ENCODE measurements around the gene BCAN. TPM values are rescaled to one million over a fixed set of nuclear protein-coding genes. Genes with fewer than 3 reads are reported as not detected.
A peak's percentile ranks its signal among the peaks of the same experiment; 100 is the strongest.

BCAN gene
- total and polyA plus RNA-seq, 3 donors from 2014 or later = 3.3 to 9.7 (median 8.8) TPM

DNA sequence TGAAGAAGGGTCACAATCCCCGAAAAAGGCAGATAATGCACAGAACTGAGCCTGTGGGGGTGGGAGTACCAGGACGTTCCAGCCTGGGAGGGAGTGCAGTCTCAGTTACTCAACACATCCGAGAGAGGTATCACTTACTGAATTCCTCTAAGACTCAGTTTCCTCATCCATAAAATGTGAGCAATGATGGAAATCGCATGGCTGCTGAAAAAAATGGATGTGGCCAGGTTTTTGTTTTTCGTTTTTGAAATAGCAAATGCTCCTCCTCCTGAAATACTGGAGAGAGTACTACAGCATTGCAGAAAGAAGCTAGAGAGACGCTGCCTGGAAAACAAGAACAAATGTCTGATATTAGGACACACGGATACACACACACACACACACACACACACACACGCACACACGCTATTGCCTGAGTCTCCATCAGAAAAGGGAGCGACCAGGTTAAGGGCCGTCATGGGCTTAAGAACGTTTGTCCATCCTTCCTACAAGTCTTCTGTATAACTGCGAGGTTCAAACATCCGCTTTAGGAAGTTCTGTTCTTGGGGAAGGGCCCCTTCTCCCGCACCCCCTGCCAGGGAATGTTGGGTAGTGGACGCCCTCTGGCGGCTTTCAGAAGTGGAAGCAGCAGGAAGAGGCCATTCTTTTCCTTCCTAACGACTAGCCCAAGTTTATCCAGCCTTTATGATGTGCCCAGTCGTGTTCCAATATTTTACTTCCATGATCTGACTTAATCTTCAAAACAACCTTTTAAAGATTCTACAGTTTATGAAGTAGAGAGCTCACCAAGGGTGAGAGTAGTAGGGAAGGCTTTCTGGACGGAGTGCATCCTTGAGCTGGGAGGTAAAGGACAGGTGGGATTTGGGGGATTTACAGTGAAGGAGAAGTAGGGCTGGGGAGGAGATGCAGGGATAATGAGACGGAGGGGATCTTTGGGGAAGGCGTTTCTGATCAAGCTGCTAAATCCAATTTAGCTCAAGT, 36.0 kb downstream of the BCAN start:
- Histone ChIP-seq H3K4me3 (peak overlapping the region; percentile 43 to 71), H3K9me3 (no peaks in the 10 kb centered on the region), H3K27me3 (no peaks in the 10 kb centered on the region), H3K27ac (peak overlapping the region in 1 of 2 donors; percentile 4), H3K36me3 (ENCODE audit: low read depth, missing control alignments) (no peaks in the 10 kb centered on the region), H3K4me1 (peaks cover 21% of the 10 kb centered on the region)
- peak; percentile 79 for DNase-seq
- intact Hi-C loops (cut with DNase I; ENCODE audit: low total_unique reads) = no loop called here
- 3 to 5% methylated on average over 22 of the region's 22 CpGs for WGBS, 2 donors
- TF ChIP-seq POLR2A (IDR thresholded peaks at IDR 0.05) = no peak
- TF ChIP-seq, protein P1, sequence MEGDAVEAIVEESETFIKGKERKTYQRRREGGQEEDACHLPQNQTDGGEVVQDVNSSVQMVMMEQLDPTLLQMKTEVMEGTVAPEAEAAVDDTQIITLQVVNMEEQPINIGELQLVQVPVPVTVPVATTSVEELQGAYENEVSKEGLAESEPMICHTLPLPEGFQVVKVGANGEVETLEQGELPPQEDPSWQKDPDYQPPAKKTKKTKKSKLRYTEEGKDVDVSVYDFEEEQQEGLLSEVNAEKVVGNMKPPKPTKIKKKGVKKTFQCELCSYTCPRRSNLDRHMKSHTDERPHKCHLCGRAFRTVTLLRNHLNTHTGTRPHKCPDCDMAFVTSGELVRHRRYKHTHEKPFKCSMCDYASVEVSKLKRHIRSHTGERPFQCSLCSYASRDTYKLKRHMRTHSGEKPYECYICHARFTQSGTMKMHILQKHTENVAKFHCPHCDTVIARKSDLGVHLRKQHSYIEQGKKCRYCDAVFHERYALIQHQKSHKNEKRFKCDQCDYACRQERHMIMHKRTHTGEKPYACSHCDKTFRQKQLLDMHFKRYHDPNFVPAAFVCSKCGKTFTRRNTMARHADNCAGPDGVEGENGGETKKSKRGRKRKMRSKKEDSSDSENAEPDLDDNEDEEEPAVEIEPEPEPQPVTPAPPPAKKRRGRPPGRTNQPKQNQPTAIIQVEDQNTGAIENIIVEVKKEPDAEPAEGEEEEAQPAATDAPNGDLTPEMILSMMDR (IDR thresholded peaks at IDR 0.05) = peak; percentile 77 to 94 (median 91)

DNA sequence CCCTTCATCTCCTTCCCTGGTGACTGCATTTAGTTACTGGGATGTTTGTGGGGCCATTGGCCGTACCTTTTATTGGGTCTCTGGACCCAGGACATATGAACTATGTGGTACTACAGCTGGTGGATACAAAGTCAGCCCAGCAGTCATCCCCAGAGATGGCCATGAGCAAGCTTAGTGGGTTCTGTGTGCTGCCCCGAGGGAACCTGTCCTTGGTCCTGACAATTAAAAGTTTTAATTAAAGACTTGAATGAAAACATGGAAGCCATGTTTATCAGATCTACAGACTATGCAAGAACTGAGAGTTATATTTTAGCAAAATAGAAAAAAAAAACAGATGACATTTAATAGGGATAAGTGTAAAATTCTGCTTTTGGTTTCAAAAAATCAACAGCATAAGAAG, 38.1 kb downstream of the BCAN start:
- no peak overlapping the region for H3K4me3 ChIP-seq
- WGBS, 2 donors = 54 to 73% methylated on average over 2 of the region's 2 CpGs
- no peak for TF ChIP-seq POLR2A (IDR thresholded peaks at IDR 0.05)
- TF ChIP-seq, protein P1 (IDR thresholded peaks at IDR 0.05) = no peak
- H3K27ac ChIP-seq = no peak overlapping the region
- no peaks in the 10 kb centered on the region for H3K27me3 ChIP-seq
- H3K9me3 ChIP-seq = no peaks in the 10 kb centered on the region
- H3K4me1 ChIP-seq = peaks cover 21% of the 10 kb centered on the region
- intact Hi-C loops (cut with DNase I; ENCODE audit: low total_unique reads) = no loop called here
- no peak for DNase-seq
- no peaks in the 10 kb centered on the region for H3K36me3 ChIP-seq (ENCODE audit: low read depth, missing control alignments)

DNA sequence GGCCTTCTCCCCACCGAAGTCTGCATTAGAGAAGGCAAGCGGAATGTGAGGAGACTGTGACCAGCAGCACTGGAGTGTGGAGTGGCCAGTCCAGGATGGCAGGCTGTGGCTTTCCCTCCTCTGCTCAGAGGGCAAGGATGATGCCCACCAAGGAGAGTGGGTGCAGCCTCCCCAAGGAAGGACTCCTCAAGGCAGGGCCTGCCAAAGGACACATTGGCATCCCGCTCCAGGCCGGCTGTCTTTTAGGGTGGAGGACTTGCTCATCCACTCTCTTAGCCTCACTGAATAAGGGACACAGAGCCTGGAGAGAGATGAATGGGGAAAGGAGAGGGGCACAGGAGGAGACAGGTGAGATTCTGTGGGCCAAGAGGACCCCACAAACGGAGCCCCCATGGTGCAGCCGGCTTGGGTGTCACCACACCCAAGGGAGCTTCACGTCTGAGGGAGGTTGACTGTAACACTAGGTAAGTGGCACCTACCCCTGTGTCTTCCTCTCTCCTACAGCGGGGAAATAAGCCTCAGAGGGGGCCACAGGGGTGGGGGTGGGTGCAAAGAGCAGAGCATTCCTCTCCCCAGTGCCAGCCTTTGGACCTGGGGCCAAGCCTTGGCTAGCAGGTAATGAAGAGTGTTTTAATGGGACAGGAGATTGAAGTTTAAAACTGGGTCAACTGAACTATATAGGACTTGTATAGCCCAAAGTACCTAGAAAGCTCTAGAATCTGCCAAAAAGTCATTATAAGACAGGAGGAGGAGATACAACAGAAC, 39.5 kb downstream of the BCAN start:
- Histone ChIP-seq H3K36me3 (ENCODE audit: low read depth, missing control alignments) (no peaks in the 10 kb centered on the region), H3K4me1 (peaks cover 11% of the 10 kb centered on the region), H3K27me3 (no peaks in the 10 kb centered on the region), H3K9me3 (no peaks in the 10 kb centered on the region), H3K4me3 (no peak overlapping the region), H3K27ac (no peak overlapping the region)
- intact Hi-C loops (cut with DNase I; ENCODE audit: low total_unique reads) = no loop called here
- no peak for DNase-seq
- TF ChIP-seq POLR2A (IDR thresholded peaks at IDR 0.05) = no peak
- TF ChIP-seq, protein P1 (IDR thresholded peaks at IDR 0.05) = no peak
- WGBS, 2 donors = 80 to 88% methylated on average over 8 of the region's 8 CpGs

DNA sequence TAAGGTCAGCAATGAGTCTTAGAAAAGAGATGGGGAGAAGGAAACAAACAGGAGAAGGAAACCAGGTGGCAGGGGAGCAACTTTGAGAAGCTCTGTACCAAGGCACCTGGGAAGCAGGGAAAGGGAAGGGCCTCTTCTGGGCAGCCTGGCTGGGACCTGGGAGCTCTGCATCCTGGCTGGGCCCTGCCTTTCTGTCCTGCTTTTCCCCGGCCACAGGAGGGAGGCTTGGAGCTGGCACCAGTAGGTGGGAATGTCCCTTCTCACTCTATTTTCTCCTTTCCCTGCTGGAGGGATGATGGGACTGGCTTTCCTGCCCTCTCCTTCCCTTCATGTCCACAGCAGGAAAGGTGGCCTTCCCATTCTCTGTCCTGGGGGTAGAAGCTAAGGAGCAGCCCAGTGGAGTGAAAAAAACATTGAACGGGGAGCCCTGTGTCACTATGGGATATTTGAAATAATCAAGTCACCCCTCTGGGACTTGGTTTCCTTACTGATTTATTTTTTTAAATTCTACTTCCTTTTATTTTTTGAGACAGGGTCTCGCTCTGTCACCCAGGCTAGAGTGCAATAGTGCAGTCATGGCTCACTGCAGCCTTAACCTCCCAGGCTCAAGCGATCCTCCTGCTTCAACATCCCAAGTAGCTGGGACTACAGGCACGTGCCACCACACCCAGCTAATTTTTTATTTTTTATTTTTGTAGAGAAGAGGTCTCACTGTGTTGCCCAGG, 40.4 kb downstream of the BCAN start:
- Histone ChIP-seq H3K4me3 (no peak overlapping the region), H3K4me1 (peaks cover 7% of the 10 kb centered on the region), H3K36me3 (ENCODE audit: low read depth, missing control alignments) (no peaks in the 10 kb centered on the region), H3K27me3 (no peaks in the 10 kb centered on the region), H3K27ac (no peak overlapping the region), H3K9me3 (no peaks in the 10 kb centered on the region)
- intact Hi-C loops (cut with DNase I; ENCODE audit: low total_unique reads) = no loop called here
- DNase-seq = no peak
- WGBS, 2 donors = 70 to 77% methylated on average over 5 of the region's 5 CpGs
- TF ChIP-seq, protein P1 (IDR thresholded peaks at IDR 0.05) = no peak
- no peak for TF ChIP-seq POLR2A (IDR thresholded peaks at IDR 0.05)
